DMS 273 (cell line): ENCODE measurements around the gene INMT.

Experiments used
- DNase-seq: peaks from one replicate; lab custom pipeline; 2025; ENCODE audit not compliant: unreplicated experiment; lab: John Stamatoyannopoulos, UW

Gene INMT

DNA sequence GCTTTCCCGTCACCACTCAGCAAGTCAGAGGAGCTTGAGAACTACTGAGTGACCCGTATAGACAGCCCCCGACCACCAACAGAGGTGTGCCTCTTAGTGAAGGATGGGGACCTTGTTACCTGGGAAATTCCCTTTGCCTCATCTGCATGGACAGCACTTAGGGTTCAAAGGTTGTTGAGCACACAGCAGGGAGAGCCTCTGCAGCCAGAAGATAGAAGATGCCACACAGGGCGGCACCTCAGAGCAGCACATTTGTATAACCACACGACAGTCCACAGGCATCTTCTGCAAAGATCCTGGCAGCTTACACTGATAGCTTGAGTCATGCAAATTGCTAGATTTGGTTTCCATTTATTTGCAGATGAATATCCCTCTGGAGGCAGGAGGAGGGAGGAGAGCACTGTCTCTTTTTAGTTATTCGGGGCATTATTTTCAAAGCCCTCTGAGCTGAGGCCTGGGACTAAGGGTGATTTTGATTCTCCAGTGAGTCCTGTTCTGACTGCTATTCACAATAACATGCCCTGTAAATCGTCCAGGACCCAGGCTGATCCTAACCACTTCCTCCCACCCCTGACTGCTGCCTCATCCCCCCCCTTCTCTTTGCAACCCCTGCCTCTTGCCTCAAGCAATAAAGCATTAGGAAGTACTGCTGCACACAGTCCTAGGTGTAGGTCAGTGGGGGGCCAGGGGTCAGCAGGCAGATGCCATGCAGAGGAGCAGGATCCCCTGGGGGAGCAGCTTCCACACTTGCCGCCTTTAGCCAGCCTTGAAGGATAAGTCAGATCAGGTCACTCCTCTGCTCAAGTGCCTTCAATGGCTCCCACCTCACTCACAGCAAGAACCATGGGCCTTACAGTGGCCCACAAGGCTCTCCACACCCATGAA, 24.6 kb upstream of the INMT start:
- no peak for DNase-seq

DNA sequence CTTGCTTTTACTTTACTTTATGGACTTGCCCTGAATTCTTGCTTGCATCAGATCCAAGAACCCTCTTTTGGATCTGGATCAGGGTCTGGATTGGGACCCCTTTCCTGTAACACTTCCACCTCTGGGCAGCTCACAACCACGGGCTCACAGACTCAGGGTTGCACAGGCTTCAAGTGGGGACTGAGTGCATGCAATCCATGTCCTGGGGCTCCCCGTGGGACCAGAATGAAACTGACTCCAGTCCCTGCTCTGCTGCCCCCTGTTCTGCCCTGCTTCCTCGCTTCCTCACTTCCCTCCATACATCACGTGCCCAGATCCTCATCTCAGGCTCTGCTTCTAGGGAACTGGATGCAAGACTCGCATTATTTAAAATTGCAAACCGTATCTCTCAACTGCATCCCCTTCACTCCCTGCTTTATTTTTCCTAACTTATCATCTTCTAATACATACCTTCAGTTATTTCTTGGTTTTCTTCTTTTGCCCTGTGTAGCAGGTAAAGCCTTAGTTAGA, 23.3 kb upstream of the INMT start:
- DNase-seq = no peak

DNA sequence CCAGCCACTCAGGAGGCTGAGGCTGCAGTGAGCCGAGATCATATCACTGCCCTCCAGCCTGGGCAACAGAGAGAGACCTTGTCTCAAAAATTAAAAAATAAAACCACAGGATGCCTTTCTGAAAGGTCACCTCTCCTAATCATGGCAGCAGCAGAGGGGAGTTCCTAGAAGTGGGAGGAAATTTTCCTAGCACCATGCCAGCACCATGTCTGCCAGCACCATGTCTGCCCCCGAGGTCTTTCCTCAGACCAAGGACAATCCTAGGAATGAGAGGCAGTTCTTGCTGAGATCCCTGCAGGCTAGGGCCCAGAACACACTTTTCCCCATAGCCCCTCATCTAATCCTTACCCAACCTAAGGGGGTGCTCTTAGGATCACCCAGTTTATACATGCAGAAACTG, 22.3 kb upstream of the INMT start:
- no peak for DNase-seq

DNA sequence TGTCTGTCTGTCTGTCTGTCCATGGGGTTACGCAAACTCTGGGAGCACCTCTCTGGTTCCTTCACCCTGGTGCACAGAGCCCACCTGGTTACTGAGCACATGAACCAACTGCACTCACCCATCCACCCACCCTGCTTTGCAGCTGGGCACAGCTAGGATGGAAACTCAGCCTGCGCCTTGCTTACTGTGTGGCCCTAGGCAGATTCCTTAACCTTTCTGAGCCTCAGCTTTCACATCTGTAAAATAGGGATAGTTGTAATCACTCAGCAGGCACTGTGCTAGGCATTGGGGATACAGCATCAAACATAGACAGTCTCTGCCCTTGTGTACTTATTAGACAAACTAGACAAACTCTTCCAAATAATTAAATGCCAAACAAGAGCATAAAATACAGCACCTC, 21.8 kb upstream of the INMT start:
- no peak for DNase-seq

DNA sequence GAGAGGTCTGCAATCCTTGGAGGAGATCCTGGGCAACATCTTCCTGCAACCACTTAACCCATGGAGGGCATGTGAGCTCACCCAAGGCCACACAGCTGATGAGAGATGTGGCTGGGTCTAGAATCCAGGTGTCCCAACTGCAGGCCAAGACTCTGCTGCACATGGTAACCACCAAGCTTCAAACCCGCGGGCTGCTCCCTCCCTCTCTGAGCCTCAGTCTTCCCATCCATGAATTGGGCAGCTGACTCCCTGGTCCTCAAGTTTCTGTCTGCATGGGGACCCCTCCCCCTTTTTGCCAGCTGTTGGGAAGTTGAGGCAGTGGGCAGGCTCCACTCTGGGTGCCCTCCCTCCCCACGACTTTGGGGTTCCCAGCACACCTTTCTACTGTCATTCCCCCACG, 20.9 kb upstream of the INMT start:
- DNase-seq = no peak

DNA sequence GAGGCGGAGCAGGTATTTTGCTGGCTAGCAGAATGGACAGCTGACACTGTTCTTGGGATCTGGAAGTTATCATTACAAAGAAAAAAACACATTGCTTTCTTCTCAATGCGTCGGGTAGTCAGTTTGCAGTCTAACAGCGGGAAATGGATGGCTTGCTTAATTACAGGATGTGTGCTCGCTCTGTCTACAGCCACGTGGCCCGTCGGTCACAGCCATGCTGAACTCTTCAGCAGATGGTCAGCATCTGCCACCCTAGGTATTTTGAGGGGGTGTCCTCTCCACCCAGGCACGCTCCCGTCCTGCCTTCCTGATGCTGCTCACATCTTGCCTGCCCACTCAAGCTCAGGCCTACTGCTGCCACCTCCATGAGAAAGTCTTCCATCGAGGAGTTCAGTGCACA, 20.4 kb upstream of the INMT start:
- DNase-seq = peak; percentile 94

DNA sequence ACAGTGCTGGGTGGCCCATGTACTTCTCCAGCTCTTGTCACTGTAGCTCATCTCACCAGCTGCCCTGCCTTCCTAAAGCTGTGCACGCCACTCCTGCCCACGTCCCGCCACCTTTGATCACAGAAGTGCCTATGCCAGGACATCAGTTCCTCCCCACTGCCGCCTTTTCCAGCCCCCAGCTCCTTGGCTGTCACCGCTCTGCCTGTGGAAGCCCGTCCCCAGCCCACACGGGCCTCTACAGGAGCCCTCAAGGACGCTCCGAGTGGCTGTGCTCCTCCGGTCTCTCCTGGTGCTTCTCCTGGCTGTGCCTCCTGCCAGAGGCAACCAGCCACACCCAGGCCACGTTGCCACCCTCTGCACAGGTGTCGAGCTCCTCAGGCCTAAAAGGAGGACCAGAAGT, 19.3 kb upstream of the INMT start:
- no peak for DNase-seq

DNA sequence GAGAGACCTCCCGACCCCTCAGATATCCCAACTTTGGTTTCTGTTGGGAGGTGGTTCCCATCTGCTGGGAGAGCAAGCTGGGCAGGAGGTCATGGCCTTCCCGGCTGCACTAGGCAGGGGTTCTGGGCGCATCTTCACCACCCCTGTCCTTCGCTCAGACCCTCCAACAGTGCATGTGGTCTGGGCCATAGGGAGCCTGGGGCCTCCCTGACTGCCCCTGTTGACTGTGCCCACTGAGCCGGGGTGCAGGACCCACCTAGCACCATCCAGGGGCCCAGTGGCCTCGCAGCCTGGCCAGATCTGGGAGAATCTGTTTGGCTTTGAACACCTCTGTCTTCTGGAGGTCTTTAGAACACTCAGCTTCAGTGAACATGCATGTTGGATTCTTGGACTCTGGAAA, 18.7 kb upstream of the INMT start:
- no peak for DNase-seq

DNA sequence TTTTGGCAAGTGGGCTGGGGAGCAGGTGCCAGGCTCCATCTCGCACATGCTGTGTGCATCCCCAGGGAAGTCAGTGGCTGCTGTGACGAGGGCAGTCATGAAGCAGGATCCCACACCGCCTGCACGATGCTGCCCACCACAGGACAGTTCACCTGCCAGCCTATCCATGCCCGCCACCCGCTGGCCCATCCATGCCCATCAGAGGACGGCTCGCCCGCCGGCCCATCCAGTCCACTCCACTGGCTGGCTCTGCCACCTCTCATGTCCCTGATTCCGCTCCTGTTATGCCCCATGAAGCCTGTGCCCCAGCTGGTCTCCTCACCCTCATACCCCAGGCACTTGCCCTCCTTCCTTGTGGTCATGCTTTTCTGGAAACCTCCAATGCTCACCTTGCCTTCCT, 18.2 kb upstream of the INMT start:
- no peak for DNase-seq

DNA sequence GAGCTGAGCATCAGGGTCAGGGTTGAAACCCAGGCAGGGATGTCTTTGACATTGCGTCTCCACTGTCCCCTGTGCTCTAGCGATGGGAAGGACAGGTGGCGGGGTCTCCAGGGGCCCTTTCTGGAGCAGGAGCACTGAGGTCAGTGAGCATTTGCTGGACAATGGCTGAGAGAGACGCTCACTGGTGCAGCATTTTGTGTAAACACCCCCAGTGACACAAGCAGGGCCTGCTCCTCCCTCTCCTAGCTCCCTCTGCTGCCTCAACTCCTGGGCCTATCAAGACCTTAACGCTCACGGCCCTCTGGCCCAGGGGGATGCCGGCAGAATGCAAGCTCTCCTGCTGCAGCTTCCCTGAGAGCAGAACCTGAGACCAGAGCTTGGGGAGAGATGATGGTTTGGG, 17.4 kb upstream of the INMT start:
- no peak for DNase-seq

DNA sequence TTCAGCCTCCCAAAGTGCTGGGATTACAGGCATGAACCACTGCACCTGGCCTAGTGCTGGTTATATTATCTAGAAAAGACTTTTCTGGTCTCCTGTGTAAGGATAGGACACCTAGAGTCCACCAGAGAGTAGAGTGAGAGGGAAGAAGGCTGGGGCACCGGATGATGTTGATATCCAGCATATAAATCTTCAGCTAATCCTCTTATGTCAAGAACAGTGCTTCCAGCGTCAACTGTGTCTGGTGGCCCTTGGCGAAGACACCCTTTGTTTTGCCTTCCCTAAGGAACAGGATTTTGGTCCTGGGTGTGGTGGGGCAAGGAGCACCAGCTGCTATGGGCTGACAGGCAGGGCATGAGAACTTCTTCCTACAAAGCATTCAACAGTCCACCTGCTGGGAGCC, 16.3 kb upstream of the INMT start:
- DNase-seq = no peak

DNA sequence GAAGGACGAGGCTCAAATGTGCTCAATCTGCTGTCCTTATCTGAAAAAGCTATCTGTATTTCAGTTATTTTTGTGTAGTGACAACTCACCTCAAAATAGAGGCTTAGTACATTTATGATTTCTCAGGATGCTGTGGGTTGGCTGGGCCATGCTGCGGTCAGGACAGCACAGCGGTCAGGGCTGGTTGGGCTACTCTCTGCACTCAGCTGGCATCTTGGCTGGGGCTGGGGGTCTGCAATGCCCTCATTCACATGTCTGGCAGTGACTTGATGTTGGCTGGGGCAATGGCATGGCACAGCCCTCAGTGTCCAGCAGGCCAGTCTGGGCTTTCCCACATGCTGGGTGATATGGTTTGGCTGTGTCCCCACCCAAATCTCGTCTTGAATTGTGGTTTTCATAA, 15.6 kb upstream of the INMT start:
- DNase-seq = no peak

DNA sequence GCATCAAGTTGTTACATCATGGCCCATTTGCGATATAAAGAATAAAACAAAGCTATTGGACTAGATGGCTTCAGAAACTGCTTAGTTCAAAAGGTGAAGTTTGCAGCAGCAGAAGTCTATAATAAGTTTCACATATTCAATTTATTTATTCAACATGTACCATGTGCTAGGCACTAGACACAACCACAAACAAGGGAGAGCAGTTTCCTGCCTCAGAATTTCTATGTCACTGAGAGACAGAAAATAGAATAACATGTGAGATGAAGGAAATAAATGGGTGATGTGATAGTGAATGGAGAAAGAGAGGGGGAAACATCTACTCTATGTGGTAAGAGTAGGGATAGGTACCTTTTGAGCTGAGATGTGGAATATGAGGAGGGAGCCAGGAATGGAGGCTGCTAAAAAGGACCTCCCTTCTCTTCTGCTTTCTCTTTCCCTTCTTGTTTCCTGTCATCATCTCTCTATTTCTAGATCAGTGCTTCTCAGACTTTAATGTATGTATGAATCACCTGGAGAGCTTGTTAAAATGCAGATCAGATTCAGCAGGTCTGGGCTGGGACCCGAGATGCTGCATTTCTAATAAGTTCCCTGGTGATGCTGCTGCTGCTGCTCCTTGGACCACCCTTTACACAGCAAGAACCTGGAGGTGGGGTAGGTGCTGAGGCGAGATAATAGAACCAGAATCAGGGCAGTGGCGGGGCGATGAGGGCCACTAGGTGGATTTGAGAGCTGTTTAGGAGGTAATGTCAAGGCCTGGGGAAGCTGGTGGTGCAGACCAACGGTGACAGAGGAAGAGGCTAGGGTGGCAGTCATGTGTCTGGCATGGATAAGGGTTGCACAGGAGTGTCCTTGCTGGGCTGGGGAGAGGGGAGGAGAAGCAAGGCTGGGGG, 13.7 kb upstream of the INMT start:
- DNase-seq = no peak

DNA sequence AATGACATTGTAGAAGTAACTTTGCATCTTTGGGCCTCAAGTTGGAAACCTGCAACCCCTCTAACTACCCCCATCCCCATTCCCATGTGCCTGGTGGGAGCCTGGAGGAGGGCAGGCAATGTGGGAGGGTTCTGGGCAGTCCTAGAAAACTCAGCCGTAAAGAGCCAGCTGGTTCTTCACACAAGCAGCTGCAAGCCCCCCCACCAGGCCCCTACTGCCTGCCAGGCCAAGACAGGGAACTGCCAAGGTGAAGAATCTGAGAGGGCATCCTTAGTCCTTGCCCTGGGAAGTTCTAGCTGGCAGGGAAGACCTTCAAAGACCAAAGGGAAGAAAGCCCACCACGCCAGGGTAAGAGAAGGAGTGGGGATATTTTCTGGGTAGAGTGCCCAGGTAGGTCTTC, 12.2 kb upstream of the INMT start:
- DNase-seq = peak; percentile 57

DNA sequence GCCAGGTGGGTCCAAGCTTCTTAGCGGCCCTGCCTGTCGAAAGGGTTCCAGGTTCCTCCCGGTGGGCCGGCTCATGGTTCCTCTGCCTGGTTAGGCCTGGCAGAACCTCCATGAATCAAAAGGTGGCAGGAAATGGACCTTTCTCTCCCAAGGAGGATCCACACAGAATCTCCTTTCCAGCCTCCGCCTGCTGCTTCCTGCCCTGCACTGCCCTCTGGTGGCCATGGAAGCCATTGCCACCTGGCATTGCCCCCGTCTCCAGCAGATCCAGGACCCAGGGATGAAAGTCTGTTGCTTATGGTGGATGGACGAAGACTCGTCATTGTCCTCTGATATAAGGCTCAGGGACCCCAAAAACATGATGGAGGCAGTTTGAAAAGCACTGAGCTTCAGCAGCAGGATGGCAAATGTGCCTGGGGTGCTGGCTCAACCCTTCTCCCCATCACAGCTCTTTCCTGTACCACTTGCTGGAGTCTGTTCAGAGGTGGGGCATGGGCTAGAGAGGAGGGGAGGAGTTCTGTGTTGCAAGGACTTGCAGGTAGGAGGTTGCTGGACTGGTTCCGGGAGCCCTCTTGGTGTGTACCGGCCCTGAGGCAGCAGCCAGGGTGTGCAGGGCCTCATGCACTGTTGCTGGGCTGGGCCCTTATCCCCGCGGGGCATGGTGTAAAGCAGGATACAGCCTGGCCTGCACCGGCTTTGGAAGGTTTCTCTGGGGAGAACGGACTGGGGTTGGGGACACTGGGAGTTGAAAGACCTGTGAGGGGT, 11.3 kb upstream of the INMT start:
- peak; percentile 98 for DNase-seq

DNA sequence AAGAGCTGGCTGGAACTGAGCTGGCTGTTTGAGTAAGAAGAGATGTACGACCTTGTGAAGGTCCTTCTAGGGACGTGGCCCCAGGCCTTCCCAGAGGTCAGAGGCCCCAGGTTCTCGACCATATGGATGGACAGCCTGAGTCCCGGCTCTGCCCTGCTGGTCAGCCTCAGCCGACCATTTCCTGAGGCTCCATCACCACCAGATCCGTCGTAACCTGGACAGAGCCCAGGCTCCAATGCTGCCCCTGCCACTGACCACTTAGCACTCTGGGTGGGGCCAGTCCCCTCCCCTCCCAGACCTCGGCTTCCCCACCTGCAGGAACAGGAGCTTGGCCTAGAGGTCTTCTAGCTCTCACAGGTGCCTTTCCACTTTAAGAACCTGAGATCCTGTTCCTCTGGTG, 10.6 kb upstream of the INMT start:
- DNase-seq = no peak

DNA sequence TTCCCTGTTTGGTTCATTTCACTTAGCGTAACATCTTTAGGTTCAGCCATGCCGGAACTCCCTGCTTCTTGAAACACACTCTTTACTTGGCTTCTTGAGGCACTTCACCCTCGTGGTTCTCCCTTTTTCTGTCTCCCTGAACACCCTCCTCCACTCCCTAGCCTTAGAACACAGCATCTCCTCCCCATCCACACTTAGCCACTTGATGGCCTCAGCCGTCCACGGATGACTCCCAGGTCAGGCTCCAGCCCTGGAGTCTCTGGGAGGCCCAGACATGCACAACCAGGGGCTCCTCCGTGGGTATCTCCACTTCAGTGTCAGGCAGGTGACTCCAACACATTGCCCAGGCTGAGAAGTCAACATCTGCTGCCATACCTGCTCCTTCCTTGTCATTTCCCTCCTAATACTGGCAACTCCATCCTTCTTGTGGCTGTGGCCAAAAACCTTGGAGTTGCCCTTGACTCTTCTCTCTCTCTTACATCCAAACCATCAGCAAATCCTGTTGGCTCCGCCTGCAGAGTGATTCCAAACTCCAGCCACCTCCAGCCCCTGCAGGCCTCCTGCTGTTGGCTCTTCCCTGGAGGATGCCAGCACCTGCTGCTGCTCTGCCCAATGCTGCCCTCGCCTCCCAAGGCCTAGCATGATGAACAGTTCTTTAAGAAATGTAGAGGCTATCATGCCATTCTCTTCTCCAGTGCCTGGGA, 8.4 kb upstream of the INMT start:
- peak; percentile 90 for DNase-seq

DNA sequence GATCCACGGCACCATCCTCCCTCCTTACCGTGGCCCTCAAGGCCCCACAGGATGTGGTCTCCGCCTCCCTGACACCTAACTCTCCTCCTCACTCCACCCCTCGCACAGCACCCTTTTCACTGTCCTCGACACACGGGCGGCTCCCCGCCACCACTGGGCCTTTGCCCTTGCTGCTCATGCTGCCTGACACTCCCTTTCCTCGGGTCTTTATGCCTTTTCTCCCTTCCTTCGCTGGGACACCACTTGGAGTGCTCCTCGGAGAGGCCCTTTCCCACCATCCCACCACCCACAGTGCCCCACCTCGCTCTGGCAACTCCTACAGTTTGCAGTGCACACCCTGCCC, 7.9 kb upstream of the INMT start:
- no peak for DNase-seq

DNA sequence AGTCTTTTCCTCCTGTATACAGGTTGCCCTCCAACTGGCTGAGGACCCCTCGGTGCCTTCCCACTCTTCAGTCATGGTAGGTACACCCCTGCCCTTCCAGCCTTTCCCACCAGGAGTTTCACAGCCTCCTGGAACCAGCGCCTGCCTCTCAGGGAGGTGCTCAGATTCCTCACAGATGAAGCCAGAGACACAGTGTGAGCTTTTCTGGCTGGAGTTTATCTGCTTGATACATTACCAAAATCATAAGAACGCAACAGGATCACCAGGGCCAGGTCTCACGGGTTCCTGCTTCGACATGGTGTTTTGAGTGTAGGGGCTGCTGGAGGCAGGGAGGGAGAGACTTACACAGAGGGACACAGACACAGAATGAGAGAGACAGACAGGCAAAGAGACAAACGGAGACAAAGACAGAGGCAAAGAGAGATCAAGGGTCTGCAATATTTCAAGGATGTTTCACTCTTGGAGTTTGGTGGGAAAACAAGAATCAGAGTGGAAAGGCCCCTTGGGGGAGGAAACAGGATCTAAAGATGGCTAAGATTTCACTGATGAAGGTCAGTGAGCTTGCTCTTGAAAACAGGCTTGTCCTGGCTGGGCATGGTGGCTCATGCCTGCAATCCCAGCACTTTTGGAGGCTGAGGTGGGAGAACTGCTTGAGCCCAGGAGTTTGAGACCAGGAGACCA, 6.5 kb upstream of the INMT start:
- no peak for DNase-seq

DNA sequence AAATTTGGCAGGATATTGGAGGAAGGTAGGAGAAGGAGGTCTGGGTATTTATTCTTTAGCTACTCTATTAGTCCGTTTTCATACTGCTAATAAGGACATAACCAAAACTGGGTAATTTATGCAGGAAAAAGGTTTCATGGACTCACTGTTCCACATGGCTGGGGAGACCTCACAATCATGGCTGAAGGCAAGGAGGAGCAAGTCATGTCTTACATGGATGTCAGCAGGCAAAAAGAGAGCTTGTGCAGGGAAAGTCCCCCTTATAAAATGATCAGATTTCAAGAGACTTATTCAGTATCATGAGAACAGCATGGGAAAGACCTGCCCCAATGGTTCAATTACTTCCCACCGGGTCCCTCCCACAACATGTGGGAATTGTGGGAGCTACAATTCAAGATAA, 1.9 kb upstream of the INMT start:
- no peak for DNase-seq
